Measurements from ENCODE around the gene ARHGEF6. TPM values are rescaled to one million over a fixed set of nuclear protein-coding genes. Genes with fewer than 3 reads are reported as not detected.

ARHGEF6 gene
- total and polyA plus RNA-seq, 2 experiments from 2014 or later = 2.5 to 6.0 TPM

DNA sequence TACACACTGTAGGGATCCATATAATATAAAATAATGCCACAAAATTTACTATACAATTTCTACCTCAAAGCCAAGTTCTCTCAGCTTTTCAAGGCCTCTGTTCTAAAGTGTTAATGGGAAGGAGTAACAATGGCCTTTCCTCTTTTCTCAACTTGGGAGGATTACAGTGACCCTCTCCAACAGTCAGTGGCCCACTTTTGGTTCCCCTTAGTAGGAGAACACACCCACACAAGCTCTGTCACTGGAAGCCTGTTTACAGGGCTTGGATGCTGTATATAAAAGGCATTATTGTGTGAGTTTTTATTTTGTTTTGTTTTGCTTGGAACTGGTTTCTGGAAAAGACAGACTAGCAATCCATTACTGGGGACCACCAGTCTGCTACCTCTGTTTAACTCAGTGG, 1.8 kb downstream of the ARHGEF6 start:
- Histone ChIP-seq H3K4me2 (no peak overlapping the region), H2AFZ (no peak overlapping the region), H3K9me2 (ENCODE audit: insufficient read depth) (no peaks in the 10 kb centered on the region), H3K27me3 (ENCODE audit: insufficient read depth) (no peaks in the 10 kb centered on the region), H3F3A (replicated peaks; ENCODE audit: low read depth) (no peaks in the 10 kb centered on the region), H3K36me3 (ENCODE audit: insufficient read depth) (no peaks in the 10 kb centered on the region), H3K79me2 (replicated peaks; ENCODE audit: insufficient read depth) (no peaks in the 10 kb centered on the region), H4K20me1 (replicated peaks; ENCODE audit: insufficient read depth) (no peaks in the 10 kb centered on the region), H3K27ac (ENCODE audit: low read depth) (no peak overlapping the region), H3K4me1 (ENCODE audit: insufficient read depth) (no peaks in the 10 kb centered on the region), H3K4me3 (no peak overlapping the region)
- TF ChIP-seq ZNF331 (CRISPR knock-in tag; IDR thresholded peaks at IDR 0.05; ENCODE audit: low read depth) (no peak), POLR2AphosphoS5 (IDR thresholded peaks at IDR 0.05; ENCODE audit: low read depth) (no peak), EZH2phosphoT487 (IDR thresholded peaks at IDR 0.05; ENCODE audit: unreplicated experiment) (no peak), EZH2 (IDR thresholded peaks at IDR 0.05; ENCODE audit: low read depth, unreplicated experiment) (no peak), STAT1 (IDR thresholded peaks at IDR 0.05; ENCODE audit: unreplicated experiment) (no peak), CREB1 (CRISPR knock-in tag; IDR thresholded peaks at IDR 0.05; ENCODE audit: low read depth) (no peak), REST (IDR thresholded peaks at IDR 0.05; ENCODE audit: unreplicated experiment) (no peak), JUNB (IDR thresholded peaks at IDR 0.05; ENCODE audit: unreplicated experiment) (no peak), ZNF114 (CRISPR knock-in tag; IDR thresholded peaks at IDR 0.05) (no peak), ETS1 (IDR thresholded peaks at IDR 0.05) (no peak), NANOG (IDR thresholded peaks at IDR 0.05; ENCODE audit: borderline replicate concordance) (no peak)
- TF ChIP-seq, protein P1, sequence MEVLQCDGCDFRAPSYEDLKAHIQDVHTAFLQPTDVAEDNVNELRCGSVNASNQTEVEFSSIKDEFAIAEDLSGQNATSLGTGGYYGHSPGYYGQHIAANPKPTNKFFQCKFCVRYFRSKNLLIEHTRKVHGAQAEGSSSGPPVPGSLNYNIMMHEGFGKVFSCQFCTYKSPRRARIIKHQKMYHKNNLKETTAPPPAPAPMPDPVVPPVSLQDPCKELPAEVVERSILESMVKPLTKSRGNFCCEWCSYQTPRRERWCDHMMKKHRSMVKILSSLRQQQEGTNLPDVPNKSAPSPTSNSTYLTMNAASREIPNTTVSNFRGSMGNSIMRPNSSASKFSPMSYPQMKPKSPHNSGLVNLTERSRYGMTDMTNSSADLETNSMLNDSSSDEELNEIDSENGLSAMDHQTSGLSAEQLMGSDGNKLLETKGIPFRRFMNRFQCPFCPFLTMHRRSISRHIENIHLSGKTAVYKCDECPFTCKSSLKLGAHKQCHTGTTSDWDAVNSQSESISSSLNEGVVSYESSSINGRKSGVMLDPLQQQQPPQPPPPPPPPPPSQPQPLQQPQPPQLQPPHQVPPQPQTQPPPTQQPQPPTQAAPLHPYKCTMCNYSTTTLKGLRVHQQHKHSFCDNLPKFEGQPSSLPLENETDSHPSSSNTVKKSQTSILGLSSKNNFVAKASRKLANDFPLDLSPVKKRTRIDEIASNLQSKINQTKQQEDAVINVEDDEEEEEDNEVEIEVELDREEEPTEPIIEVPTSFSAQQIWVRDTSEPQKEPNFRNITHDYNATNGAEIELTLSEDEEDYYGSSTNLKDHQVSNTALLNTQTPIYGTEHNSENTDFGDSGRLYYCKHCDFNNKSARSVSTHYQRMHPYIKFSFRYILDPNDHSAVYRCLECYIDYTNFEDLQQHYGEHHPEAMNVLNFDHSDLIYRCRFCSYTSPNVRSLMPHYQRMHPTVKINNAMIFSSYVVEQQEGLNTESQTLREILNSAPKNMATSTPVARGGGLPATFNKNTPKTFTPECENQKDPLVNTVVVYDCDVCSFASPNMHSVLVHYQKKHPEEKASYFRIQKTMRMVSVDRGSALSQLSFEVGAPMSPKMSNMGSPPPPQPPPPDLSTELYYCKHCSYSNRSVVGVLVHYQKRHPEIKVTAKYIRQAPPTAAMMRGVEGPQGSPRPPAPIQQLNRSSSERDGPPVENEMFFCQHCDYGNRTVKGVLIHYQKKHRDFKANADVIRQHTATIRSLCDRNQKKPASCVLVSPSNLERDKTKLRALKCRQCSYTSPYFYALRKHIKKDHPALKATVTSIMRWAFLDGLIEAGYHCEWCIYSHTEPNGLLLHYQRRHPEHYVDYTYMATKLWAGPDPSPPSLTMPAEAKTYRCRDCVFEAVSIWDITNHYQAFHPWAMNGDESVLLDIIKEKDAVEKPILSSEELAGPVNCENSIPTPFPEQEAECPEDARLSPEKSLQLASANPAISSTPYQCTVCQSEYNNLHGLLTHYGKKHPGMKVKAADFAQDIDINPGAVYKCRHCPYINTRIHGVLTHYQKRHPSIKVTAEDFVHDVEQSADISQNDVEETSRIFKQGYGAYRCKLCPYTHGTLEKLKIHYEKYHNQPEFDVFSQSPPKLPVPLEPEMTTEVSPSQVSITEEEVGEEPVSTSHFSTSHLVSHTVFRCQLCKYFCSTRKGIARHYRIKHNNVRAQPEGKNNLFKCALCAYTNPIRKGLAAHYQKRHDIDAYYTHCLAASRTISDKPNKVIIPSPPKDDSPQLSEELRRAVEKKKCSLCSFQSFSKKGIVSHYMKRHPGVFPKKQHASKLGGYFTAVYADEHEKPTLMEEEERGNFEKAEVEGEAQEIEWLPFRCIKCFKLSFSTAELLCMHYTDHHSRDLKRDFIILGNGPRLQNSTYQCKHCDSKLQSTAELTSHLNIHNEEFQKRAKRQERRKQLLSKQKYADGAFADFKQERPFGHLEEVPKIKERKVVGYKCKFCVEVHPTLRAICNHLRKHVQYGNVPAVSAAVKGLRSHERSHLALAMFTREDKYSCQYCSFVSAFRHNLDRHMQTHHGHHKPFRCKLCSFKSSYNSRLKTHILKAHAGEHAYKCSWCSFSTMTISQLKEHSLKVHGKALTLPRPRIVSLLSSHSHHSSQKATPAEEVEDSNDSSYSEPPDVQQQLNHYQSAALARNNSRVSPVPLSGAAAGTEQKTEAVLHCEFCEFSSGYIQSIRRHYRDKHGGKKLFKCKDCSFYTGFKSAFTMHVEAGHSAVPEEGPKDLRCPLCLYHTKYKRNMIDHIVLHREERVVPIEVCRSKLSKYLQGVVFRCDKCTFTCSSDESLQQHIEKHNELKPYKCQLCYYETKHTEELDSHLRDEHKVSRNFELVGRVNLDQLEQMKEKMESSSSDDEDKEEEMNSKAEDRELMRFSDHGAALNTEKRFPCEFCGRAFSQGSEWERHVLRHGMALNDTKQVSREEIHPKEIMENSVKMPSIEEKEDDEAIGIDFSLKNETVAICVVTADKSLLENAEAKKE (CRISPR knock-in tag; IDR thresholded peaks at IDR 0.05) = no peak
- TF ChIP-seq, protein P2, sequence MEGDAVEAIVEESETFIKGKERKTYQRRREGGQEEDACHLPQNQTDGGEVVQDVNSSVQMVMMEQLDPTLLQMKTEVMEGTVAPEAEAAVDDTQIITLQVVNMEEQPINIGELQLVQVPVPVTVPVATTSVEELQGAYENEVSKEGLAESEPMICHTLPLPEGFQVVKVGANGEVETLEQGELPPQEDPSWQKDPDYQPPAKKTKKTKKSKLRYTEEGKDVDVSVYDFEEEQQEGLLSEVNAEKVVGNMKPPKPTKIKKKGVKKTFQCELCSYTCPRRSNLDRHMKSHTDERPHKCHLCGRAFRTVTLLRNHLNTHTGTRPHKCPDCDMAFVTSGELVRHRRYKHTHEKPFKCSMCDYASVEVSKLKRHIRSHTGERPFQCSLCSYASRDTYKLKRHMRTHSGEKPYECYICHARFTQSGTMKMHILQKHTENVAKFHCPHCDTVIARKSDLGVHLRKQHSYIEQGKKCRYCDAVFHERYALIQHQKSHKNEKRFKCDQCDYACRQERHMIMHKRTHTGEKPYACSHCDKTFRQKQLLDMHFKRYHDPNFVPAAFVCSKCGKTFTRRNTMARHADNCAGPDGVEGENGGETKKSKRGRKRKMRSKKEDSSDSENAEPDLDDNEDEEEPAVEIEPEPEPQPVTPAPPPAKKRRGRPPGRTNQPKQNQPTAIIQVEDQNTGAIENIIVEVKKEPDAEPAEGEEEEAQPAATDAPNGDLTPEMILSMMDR (conservative IDR thresholded peaks at IDR 0.05; ENCODE audit: low read depth in 2 of 2) = no peak
- Mint-ChIP-seq H3K27ac (no peak overlapping the region), H3K36me3 (ENCODE audit: low read depth) (no peaks in the 10 kb centered on the region), H3K27me3 (ENCODE audit: insufficient read depth, low read depth, poor library complexity) (no peaks in the 10 kb centered on the region), H3K4me3 (no peak overlapping the region), H3K4me1 (peaks cover 7% of the 10 kb centered on the region), H3K9me3 (no peaks in the 10 kb centered on the region)
- ATAC-seq (no peak), DNase-seq (ENCODE audit: low spot score) (no peak)

Measured in GM23338 (cell line).